WTC11 (cell line): ENCODE results near the gene TMEM151A. TPM values are rescaled to one million over a fixed set of nuclear protein-coding genes. Genes with fewer than 3 reads are reported as not detected.

Experiments used
- ATAC-seq: fragments of 200-7000 bp; cut with Tn5 transposase; 2 replicates; pipeline ENCODE4 v1.10.0; 2021; ENCODE audit warnings: mild to moderate bottlenecking, moderate library complexity
- CTCF ChIA-PET: fragments of 300-600 bp; sonication (Branson Sonifier 250); formaldehyde crosslinking; loops from one replicate; lab custom pipeline; 2021; ENCODE audit warnings: antibody characterized with exemption; lab: Charles Lee
- POLR2A ChIA-PET: fragments of 350-600 bp; sonication (Branson Sonifier 250); formaldehyde crosslinking; loops from one replicate; lab custom pipeline; 2021; ENCODE audit warnings: antibody characterized with exemption; lab: Charles Lee
- DNase-seq: peaks from one replicate; pipeline ENCODE4 v3.0.0; 2021; ENCODE audit warnings: low spot score
- H3K27ac Mint-ChIP-seq: 2 replicates; pipeline ENCODE4 v1.8.0; 2021; ENCODE audit warnings: mixed read lengths
- H3K27me3 Mint-ChIP-seq: 2 replicates; pipeline ENCODE4 v1.8.0; 2021; ENCODE audit warnings: low read depth, mild to moderate bottlenecking, moderate library complexity, mixed read lengths
- H3K36me3 Mint-ChIP-seq: 2 replicates; pipeline ENCODE4 v1.8.0; 2021; ENCODE audit warnings: mixed read lengths
- H3K4me1 Mint-ChIP-seq: 2 replicates; pipeline ENCODE4 v1.8.0; 2022; ENCODE audit warnings: mixed read lengths
- H3K4me3 Mint-ChIP-seq: 2 replicates; pipeline ENCODE4 v1.8.0; 2021; ENCODE audit warnings: mild to moderate bottlenecking, moderate library complexity, mixed read lengths
- H3K9me3 Mint-ChIP-seq: 2 replicates; pipeline ENCODE4 v1.8.0; 2021; ENCODE audit warnings: mixed read lengths
- ARID4B ChIP-seq: sonication (generic); formaldehyde crosslinking; IDR thresholded peaks from 2 replicates; pipeline ENCODE4 v1.8.0; 2023; ENCODE audit warnings: missing genetic modification reagents, mild to moderate bottlenecking, borderline replicate concordance
- CDX4 ChIP-seq: fragments of 250-450 bp; sonication (Bioruptor Pico); IDR thresholded peaks from 2 replicates; pipeline ENCODE4 v1.9.0; 2021; ENCODE audit warnings: moderate library complexity, mild to moderate bottlenecking, inconsistent platforms, borderline replicate concordance
- ELF4 ChIP-seq: sonication (generic); formaldehyde crosslinking; IDR thresholded peaks from 2 replicates; pipeline ENCODE4 v1.8.1; 2022; ENCODE audit warnings: low read depth, mild to moderate bottlenecking, moderate library complexity, missing genetic modification reagents
- HMGA2 ChIP-seq: fragments of 250-450 bp; sonication (Bioruptor Pico); IDR thresholded peaks from 2 replicates; pipeline ENCODE4 v1.4.0; 2021; ENCODE audit warnings: mild to moderate bottlenecking, moderate library complexity
- MXD4 ChIP-seq: fragments of 250-450 bp; sonication (Bioruptor Pico); IDR thresholded peaks from 2 replicates; pipeline ENCODE4 v1.8.0; 2021; ENCODE audit warnings: mild to moderate bottlenecking, moderate library complexity, borderline replicate concordance
- MYBL2 ChIP-seq: sonication (generic); formaldehyde crosslinking; IDR thresholded peaks from 2 replicates; pipeline ENCODE4 v1.8.1; 2023; ENCODE audit warnings: mild to moderate bottlenecking, moderate library complexity, missing genetic modification reagents
- OVOL2 ChIP-seq: fragments of 250-450 bp; sonication (Bioruptor Pico); IDR thresholded peaks from 2 replicates; pipeline ENCODE4 v1.9.0; 2021; ENCODE audit warnings: mild to moderate bottlenecking, borderline replicate concordance
- SOX15 ChIP-seq: fragments of 250-450 bp; sonication (Bioruptor Pico); IDR thresholded peaks from 2 replicates; pipeline ENCODE4 v1.9.0; 2021; ENCODE audit warnings: mild to moderate bottlenecking
- USF2 ChIP-seq: sonication (generic); formaldehyde crosslinking; IDR thresholded peaks from 2 replicates; pipeline ENCODE4 v1.8.1; 2023; ENCODE audit warnings: mild to moderate bottlenecking, missing genetic modification reagents, moderate library complexity
- ZNF219 ChIP-seq: sonication (generic); formaldehyde crosslinking; IDR thresholded peaks from 2 replicates; pipeline ENCODE4 v1.8.0; 2023; ENCODE audit warnings: missing genetic modification reagents, mild to moderate bottlenecking, borderline replicate concordance
- ZNF281 ChIP-seq: sonication (generic); formaldehyde crosslinking; IDR thresholded peaks from 2 replicates; pipeline ENCODE4 v1.8.0; 2023; ENCODE audit warnings: mild to moderate bottlenecking, missing genetic modification reagents
- ZNF532 ChIP-seq: fragments of 250-450 bp; sonication (Bioruptor Pico); IDR thresholded peaks from 2 replicates; pipeline ENCODE4 v1.9.0; 2021; ENCODE audit warnings: mild to moderate bottlenecking, borderline replicate concordance
- total RNA-seq: library from RNA; stranded (reverse); gene quantifications from 3 replicates; pipeline ENCODE4 v1.2.3, GENCODE V29; 2021

TMEM151A gene
- total RNA-seq, 1 experiment from 2014 or later: 2.2 TPM

GRCh38 chr11:66339686-66340483 lies 48.2 kb downstream of the TMEM151A start:
- DNase-seq (no peak), ATAC-seq (no peak)
- ChIA-PET POLR2A (no interaction called here), CTCF (interaction anchor here (1.0 to 2.7 kb wide), 7 partner anchors 18 to 57 kb away, joined by 3 to 17 read pairs (median 3); partner anchors contain the start of genes CD248 and YIF1A)
- H3K27ac Mint-ChIP-seq: no peak overlapping the region
- no peaks in the 10 kb centered on the region for H3K27me3 Mint-ChIP-seq
- TF ChIP-seq HMGA2 (CRISPR knock-in tag) (no peak), ARID4B (CRISPR knock-in tag) (no peak), MYBL2 (CRISPR knock-in tag) (no peak), SOX15 (CRISPR knock-in tag) (no peak), MXD4 (no peak), OVOL2 (CRISPR knock-in tag) (no peak), CDX4 (no peak)
- H3K4me1 Mint-ChIP-seq: peaks cover 23% of the 10 kb centered on the region
- no peak overlapping the region for H3K4me3 Mint-ChIP-seq
- H3K36me3 Mint-ChIP-seq: peaks cover 10% of the 10 kb centered on the region
- H3K9me3 Mint-ChIP-seq: no peaks in the 10 kb centered on the region

GRCh38 chr11:66340596-66341501 lies 49.2 kb downstream of the TMEM151A start:
- Mint-ChIP-seq H3K4me1 (peaks cover 26% of the 10 kb centered on the region), H3K36me3 (peaks cover 10% of the 10 kb centered on the region), H3K9me3 (no peaks in the 10 kb centered on the region), H3K27me3 (no peaks in the 10 kb centered on the region), H3K4me3 (no peak overlapping the region), H3K27ac (no peak overlapping the region)
- TF ChIP-seq ZNF219 (CRISPR knock-in tag): no peak
- no peak for TF ChIP-seq ZNF281 (CRISPR knock-in tag)
- no peak for TF ChIP-seq ZNF532 (CRISPR knock-in tag)
- no peak for TF ChIP-seq USF2 (CRISPR knock-in tag)
- TF ChIP-seq ELF4 (CRISPR knock-in tag): no peak
- POLR2A ChIA-PET: no interaction called here
- ATAC-seq (no peak), DNase-seq (no peak)
- CTCF ChIA-PET: interaction anchor here (0.9 to 1.5 kb wide), 7 partner anchors 19 to 58 kb away, joined by 3 to 8 read pairs (median 3); partner anchors contain the start of genes CD248 and YIF1A
